ENCODE measurements around the gene BBS9.

The BBS9 gene

GRCh38 chr7:33425929-33426678, 296.7 kb downstream of the BBS9 start:
- ChIA-PET POLR2A (ENCODE audit: low non-redundant PET) (no interaction called here), CTCF (interaction anchor here (0.6 kb wide), 1 partner anchor 318 kb away, joined by 4 read pairs; no protein-coding TSS in a partner anchor)
- H3K27ac ChIP-seq, result no peak overlapping the region
- TF ChIP-seq CTCF (conservative IDR thresholded peaks at IDR 0.05; ENCODE audit: low read depth), result no peak
- no peak for DNase-seq (ENCODE audit: low spot score)

- H3K27ac ChIP-seq, result no peak overlapping the region
- no peak for DNase-seq (ENCODE audit: low spot score)
- TF ChIP-seq CTCF (conservative IDR thresholded peaks at IDR 0.05; ENCODE audit: low read depth), result no peak
- POLR2A ChIA-PET (ENCODE audit: low non-redundant PET), result no interaction called here
- CTCF ChIA-PET, result interaction anchor here (0.6 kb wide), 1 partner anchor 338 kb away, joined by 3 read pairs; no protein-coding TSS in a partner anchor
Observed at GRCh38 chr7:33428415-33428814, 299.1 kb downstream of the BBS9 start.

GRCh38 chr7:33431543-33431942, 302.2 kb downstream of the BBS9 start:
- no peak overlapping the region for H3K27ac ChIP-seq
- DNase-seq (ENCODE audit: low spot score), result no peak
- POLR2A ChIA-PET (ENCODE audit: low non-redundant PET), result no interaction called here
- no peak for TF ChIP-seq CTCF (conservative IDR thresholded peaks at IDR 0.05; ENCODE audit: low read depth)
- CTCF ChIA-PET, result no interaction called here

GRCh38 chr7:33432821-33433220, 303.5 kb downstream of the BBS9 start:
- DNase-seq (ENCODE audit: low spot score), result no peak

GRCh38 chr7:33433357-33433756, 304.0 kb downstream of the BBS9 start:
- DNase-seq (ENCODE audit: low spot score), result no peak
- no peak overlapping the region for H3K27ac ChIP-seq
- no peak for TF ChIP-seq CTCF (conservative IDR thresholded peaks at IDR 0.05; ENCODE audit: low read depth)
- ChIA-PET CTCF (no interaction called here), POLR2A (ENCODE audit: low non-redundant PET) (no interaction called here)

More at GRCh38 chr7:33432821-33433220, 303.5 kb downstream of the BBS9 start:
- TF ChIP-seq CTCF (conservative IDR thresholded peaks at IDR 0.05; ENCODE audit: low read depth), result no peak
- no peak overlapping the region for H3K27ac ChIP-seq
- CTCF ChIA-PET, result no interaction called here
- POLR2A ChIA-PET (ENCODE audit: low non-redundant PET), result no interaction called here

- no peak for DNase-seq (ENCODE audit: low spot score)
- ChIA-PET CTCF (no interaction called here), POLR2A (ENCODE audit: low non-redundant PET) (no interaction called here)
- no peak overlapping the region for H3K27ac ChIP-seq
- no peak for TF ChIP-seq CTCF (conservative IDR thresholded peaks at IDR 0.05; ENCODE audit: low read depth)
Observed at GRCh38 chr7:33444511-33444910, 315.1 kb downstream of the BBS9 start.
